Loucy (cell line): Measurements from ENCODE around the gene SCN3B.

Experiments used
- CTCF ChIP-seq: fragments of 200-600 bp; sonication (generic); conservative IDR thresholded peaks from 2 replicates; pipeline ENCODE4 v1.5.1; 2014; ENCODE audit warnings: mild to moderate bottlenecking, antibody characterized with exemption, low read length
- EZH2phosphoT487 ChIP-seq: fragments of 200-600 bp; IDR thresholded peaks from 2 replicates; pipeline ENCODE4 v1.6.1; 2018; ENCODE audit warnings: antibody characterized with exemption, mild to moderate bottlenecking, moderate library complexity, borderline replicate concordance

GRCh38 chr11:123593570-123593969 lies 60.9 kb downstream of the SCN3B start:
- TF ChIP-seq CTCF (no peak), EZH2phosphoT487 (no peak)
